HG02763 (cell line): ENCODE results near the gene BICD2.

Experiments used
- ATAC-seq: cut with Tn5 transposase; IDR thresholded peaks from one replicate; pipeline ENCODE4 v1.9.1; 2021; ENCODE audit warnings: mild to moderate bottlenecking, moderate library complexity; ENCODE audit not compliant: unreplicated experiment

The BICD2 gene

GRCh38 chr9:92716557-92716956 lies 48.1 kb downstream of the BICD2 start:
- ATAC-seq: no peak

DNA sequence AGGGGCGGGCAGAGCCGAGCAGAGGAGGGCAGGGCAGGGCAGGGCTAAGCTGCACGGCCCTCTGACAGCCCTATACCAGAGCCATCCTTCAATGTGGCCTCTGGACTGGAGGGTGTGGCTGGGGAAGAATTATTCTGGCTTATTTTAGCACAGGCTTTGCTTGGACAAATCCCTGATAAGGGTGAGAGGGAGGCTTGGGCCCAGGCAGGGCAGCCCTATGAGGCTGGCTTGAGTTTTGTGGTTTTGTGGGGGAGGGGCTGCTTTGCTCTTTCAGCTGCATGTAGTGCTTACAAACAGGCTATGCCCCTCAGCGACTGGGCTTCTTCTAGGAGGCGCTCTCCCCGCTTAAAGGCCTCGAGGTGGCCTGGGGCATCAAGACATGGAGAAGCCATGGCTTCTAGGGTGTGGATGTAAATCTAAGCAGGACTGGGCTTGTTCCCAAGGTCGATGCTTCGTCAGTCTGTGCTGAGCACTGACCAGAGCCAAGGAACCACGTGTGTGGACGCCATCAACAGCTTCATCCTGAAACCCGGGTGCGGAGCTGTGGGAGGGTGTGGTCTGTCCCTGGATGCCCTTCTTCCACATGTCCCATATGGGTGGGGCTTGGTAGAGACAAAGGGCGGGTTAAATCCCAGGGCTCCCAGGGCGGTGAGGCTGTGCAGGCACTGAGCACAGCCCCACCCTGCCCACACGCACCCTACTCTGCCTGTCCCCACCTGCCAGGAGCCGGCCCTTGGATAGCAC lies 49.0 kb downstream of the BICD2 start:
- no peak for ATAC-seq

DNA sequence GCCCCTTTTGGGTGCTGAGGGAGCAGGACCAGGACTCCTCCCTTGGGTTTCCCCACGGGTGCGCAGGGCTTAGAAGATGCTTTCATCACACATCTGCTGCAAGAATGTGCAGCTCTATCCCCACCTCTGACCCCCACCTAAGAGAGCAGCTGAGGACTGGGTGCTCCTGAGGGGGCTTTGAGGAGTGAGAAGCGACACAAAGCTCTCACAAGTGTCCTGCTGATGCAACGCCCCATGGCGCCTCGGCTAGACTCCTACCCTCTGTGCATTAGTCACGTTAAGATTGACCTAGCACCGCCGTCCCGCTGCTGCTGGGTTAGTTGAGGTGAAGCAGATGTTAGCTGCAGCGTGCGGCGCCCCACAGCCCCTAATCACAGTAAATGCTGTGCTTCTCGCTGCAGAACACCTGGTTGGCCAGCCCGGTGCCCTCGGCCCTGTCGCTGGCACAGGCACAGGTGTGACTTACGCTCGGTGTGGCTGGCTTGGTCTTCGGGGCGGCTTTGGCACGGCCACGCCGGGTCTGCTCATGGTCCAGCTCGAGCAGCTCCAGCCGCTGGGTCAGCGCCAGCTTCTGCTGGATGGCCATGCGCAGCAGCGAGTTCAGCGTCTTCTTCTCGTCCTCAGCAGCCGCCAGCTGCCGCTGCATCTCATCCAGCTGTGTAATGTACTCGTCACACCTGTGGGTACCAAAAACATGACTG lies 49.7 kb downstream of the BICD2 start:
- ATAC-seq: no peak

DNA sequence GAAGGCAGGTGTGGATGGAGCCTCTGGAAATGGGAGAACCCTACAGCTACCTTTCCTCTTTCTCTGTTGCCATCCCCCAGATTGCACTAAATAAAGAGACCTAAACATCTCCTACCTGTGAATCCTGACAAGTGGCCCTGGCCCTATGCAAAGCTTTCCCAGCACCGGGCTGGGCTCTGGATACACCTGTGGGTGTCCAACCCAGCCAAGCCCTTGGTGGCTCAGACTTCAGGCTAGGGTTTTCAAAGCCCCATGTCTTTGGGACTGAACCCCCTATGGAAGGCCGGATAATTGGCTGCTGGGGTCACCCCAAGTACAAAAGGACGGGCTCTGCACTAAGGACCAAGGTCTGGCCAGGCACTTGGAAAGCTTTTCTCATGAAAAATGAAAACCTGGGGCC lies 50.6 kb downstream of the BICD2 start:
- ATAC-seq: no peak

DNA sequence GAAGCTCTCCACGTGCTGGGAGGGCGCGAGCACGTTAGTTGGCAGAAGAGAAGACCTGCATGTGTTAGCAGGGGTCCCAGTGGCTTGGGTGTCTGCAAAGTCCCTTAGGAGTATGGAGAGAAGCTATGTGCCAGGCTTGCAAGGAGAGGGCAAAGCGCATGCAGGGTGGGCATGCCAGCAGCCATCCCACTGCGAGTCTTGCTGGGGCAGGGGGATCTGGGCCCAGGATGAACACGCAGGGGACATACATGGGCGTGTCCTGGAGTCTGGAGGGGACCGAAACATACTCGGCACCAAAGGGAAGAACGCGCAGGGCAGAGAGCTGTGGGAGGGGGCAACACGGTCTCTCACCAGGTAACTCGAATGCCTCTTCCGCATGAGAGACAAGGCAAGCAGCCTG lies 51.1 kb downstream of the BICD2 start:
- no peak for ATAC-seq

GRCh38 chr9:92712767-92713166 lies 51.9 kb downstream of the BICD2 start:
- ATAC-seq: no peak

DNA sequence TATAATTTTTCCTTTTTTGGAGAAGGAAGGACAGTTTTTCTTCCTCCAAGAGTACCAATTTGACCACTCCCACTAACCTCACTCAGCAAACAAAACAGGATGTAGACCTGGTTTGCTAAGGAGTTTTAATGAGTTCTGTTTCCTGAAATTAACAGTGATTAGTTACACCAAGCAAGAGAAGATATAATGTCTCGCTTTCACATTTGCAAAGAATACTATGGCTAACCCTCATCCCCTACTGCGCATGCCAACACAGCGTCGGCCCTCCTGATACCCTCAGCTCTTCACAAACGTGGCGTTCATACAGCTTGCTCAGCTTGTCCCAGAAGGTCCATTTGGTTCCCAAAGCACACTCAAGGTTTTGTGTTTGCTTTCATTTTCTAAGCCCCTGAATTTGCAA lies 52.8 kb downstream of the BICD2 start:
- no peak for ATAC-seq

DNA sequence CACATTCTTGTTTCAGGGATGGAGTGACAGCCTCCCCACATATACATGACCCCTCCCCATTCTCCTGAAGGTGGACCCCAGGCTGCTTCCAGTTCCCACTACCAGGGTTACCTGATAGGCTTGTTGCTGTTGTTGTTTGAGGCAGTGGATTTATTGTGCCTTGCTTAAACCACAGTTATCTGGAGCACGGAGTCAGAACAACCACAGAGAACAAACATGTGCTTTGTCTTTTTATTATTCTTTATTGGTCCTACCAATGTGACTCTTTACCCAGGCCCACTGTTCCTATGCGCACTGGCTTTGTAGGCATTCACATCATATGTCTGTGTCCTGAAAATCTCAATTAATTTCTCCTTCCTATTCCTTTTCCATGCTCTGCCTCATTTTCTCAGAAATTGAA lies 53.5 kb downstream of the BICD2 start:
- ATAC-seq: no peak

DNA sequence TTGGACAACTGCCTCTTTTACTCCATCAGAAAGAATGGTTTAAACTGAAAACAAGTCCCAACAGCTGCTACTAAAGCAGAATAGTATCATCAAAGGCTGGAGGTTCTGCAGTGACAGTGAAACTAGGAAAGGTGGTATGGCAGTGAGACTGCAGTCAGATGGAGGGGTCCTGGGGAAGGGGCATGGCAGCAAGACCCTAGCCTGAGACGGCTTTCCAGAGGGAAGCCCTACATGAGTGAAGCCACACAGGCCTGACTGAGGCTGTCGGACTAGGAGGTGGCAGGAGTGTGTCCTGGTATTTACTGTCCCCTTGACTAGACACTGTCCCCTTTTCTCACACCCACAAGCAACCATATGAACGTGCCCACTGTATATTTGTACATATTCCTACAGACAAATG lies 54.3 kb downstream of the BICD2 start:
- ATAC-seq: no peak

- ATAC-seq: no peak
These were observed 54.7 kb downstream of the BICD2 start for GRCh38 chr9:92709954-92710353.

- ATAC-seq: no peak
These were observed 55.4 kb downstream of the BICD2 start for GRCh38 chr9:92709240-92709639.

GRCh38 chr9:92707530-92707929 lies 57.1 kb downstream of the BICD2 start:
- ATAC-seq: no peak

GRCh38 chr9:92706218-92706940 lies 58.3 kb downstream of the BICD2 start:
- ATAC-seq: no peak

DNA sequence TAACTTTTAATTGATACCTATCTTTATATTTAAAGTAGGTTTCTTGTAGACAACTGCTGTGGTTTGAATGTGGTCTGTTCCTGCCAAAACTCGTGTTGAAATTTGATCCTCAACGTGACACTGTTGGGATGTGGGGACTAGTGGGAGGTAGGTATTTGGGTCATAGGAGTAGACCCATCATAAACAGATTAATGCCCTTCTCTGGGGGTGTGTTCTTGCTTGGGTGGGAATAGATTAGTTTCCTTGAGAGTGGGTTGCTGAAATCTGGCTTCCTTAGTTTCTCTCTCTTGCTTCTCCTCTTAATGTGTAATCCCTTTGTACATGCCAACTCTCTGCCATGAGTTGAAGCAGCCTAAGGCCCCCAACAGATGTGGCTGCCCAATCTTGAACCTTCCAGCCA lies 60.1 kb downstream of the BICD2 start:
- ATAC-seq: no peak

DNA sequence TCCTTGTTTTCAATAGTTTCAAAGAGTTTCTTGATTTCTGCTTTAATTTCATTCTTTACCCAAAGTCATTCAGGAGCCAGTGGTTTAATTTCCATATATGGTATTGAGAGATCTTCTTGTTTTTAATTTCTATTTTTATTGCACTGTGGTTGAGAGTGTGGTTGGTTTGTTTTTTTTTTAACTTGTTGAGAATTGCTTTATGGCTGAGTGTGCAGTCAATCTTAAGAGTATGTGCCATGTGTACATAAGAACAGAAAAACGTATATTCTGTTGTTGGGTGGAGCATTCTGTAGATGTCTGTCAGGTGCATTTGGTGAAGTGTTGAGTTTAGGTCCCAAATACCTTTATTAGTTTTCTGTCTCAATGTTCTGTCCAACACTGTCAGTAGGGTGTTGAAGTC lies 68.0 kb downstream of the BICD2 start:
- no peak for ATAC-seq

DNA sequence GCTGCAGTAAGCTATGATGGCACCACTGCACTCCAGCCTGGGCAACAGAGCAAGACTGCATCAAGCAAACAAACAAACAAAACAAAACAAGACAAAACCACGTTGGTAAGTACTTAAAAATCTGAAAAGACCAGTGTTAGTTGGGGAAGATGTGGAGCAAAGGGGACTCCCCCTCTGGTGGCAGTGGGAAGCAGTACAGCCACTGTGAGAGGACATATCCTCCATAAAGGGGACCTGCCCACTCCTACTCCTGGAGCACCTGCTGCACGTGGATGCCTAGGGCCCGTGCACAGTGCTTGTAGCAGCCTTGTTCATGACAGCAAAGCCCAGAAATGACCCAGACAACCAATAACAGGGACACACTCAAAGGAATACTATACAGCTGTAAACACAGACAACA lies 77.7 kb downstream of the BICD2 start:
- no peak for ATAC-seq

- ATAC-seq: no peak
These were observed 79.6 kb downstream of the BICD2 start for GRCh38 chr9:92685022-92685421.

DNA sequence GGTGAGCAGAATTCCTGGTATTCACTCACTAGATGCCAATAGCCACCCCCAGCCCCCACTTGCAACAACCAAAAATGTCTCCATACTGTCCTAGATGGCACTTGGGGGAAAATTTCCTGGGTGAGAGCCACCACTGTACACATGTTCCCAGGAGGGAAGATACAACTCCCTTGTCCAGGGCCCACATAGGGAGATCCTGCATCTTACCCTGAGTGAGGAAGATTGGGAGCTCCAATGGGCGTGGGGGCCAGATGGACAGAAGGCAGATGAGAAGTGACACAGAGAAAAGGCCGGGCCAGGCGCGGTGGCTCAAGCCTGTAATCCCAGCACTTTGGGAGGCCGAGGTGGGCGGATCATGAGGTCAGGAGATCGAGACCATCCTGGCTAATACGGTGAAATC lies 82.4 kb downstream of the BICD2 start:
- ATAC-seq: no peak

DNA sequence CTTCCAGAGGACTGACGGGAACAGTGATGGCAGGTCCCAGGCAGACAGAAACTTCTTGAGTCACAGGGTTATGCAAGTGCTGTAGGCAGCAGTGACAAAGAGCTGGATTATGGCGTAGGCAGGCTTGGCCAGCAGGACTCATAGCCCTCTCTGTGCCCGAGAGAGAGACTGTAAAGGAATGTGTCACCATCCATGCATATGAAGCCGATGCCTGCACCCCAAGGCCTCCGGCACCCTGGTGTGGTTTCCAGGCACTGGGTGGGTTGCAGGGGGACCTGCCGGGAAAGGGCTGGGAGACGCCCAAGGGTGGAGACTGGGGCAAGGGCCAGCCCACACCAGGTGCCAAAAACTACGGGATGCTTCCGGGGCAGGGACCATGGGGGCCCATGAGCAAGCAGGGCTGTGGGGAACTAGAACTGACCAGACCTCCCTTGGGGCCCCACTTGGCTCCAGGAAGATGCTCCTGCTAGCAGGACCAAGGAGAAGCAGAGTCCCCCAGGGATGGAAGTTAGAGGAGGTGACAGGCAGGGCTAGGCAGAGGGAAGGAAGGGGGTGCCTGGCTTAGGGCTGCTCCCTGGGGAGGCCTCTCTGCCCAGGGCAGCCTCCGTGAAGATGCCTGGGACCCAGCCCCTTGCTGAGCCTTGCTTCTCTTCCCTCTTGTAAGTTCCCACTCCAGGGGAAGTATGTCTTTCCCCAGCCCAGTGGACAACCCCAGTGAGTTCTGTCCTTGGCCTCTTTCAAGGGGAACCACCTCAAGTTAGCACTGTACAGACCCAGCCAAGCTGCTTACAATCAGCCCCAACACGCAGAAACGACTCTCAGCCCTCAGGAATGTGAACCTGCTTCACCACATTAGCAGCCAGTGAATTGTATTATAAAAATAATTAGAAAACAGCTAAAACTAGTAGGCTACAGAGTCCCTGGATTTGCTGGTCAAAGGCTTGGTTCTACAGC lies 84.2 kb downstream of the BICD2 start:
- ATAC-seq: no peak

- ATAC-seq: no peak
These were observed 85.0 kb downstream of the BICD2 start for GRCh38 chr9:92679413-92680165.
